Muscle layer of duodenum (tissue), 2 donors: Measurements from ENCODE around the gene HMCES.

Experiments used
- H3K27ac ChIP-seq: one replicate; pipeline ENCODE4 v1.7.0; 2013; ENCODE audit warnings: mild to moderate bottlenecking, low read length
- H3K27me3 ChIP-seq: one replicate; pipeline ENCODE4 v1.7.0; 2013; ENCODE audit warnings: low read depth, mild to moderate bottlenecking, control low read depth, low read length
- H3K36me3 ChIP-seq, 2 donors: one replicate each; pipeline ENCODE4 v1.7.0; 2013; ENCODE audit warnings: low read length in 2 of 2, control low read depth in 1 of 2, mild to moderate bottlenecking in 1 of 2; ENCODE audit not compliant: insufficient read depth in 2 of 2, control insufficient read depth in 1 of 2
- H3K4me1 ChIP-seq, 2 donors: one replicate each; pipeline ENCODE4 v1.7.0; 2013; ENCODE audit warnings: low read length in 2 of 2, mild to moderate bottlenecking in 2 of 2, control low read depth in 1 of 2, moderate library complexity in 1 of 2; ENCODE audit not compliant: insufficient read depth in 2 of 2, control insufficient read depth in 1 of 2
- H3K4me3 ChIP-seq, 2 donors: one replicate each; pipeline ENCODE4 v1.7.0; 2013; ENCODE audit warnings: low read length in 2 of 2, low read depth in 1 of 2, mild to moderate bottlenecking in 1 of 2
- H3K9me3 ChIP-seq, 2 donors: one replicate each; pipeline ENCODE4 v1.7.0; 2013; ENCODE audit warnings: low read length in 2 of 2, control low read depth in 1 of 2, mild to moderate bottlenecking in 1 of 2; ENCODE audit not compliant: control insufficient read depth in 1 of 2
- donor health status: healthy.

The HMCES gene

DNA sequence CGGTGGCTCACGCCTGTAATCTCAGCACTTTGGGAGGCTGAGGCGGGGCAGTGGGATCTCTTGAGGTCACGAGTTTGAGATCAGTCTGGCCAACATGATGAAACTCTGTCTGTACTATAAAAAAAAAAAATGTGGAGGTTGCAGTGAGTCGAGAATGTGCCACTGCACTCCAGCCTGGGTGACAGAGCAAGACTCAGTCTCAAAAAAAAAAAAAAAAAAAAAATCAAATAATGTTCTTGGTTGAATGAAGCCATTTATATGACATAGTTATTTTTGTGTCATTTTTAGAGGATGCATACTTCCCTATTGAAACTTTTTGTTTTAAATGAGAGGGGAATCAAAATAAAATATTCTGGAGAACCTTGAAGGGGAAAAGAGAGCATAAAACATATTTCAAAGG lies 3.1 kb downstream of the HMCES start:
- Histone ChIP-seq H3K36me3 (peaks cover 10 to 12% of the 10 kb centered on the region in 2 donors), H3K4me1 (peaks cover 6 to 16% of the 10 kb centered on the region in 2 donors), H3K9me3 (no peaks in the 10 kb centered on the region), H3K4me3 (no peak overlapping the region), H3K27ac (no peak overlapping the region), H3K27me3 (no peaks in the 10 kb centered on the region)

- Histone ChIP-seq H3K27me3 (no peaks in the 10 kb centered on the region), H3K4me1 (peaks cover 4 to 16% of the 10 kb centered on the region in 2 donors), H3K4me3 (no peak overlapping the region), H3K9me3 (no peaks in the 10 kb centered on the region), H3K36me3 (peaks cover under 1 to 2% of the 10 kb centered on the region in 2 donors), H3K27ac (no peak overlapping the region)
These were observed 4.2 kb downstream of the HMCES start for GRCh38 chr3:129282727-129283327.

DNA sequence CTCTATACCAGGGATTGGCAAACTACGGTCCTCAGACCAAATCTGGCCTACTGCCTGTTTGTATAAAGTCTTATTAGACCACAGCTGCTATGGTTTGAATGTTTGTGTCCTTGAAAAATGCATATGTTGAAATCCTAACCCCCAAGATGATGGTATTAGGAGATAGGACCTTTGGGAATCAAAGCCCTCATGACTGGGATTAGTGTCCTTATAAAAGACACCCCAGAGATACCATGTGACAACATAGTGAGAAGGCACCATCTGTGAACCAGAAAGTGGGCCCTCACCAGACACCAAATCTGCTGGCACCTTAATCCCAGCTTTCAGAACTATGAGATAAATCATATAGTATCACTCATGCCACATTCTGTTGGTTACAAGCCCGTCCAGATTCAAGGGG lies 7.4 kb downstream of the HMCES start:
- H3K27me3 ChIP-seq, result no peaks in the 10 kb centered on the region
- no peaks in the 10 kb centered on the region for H3K4me1 ChIP-seq
- no peak overlapping the region for H3K4me3 ChIP-seq
- no peaks in the 10 kb centered on the region for H3K9me3 ChIP-seq
- H3K36me3 ChIP-seq, result peaks cover 5 to 17% of the 10 kb centered on the region in 2 donors
- H3K27ac ChIP-seq, result no peak overlapping the region

GRCh38 chr3:129288446-129288845 lies 9.8 kb downstream of the HMCES start:
- no peaks in the 10 kb centered on the region for H3K27me3 ChIP-seq
- no peak overlapping the region for H3K27ac ChIP-seq
- H3K4me3 ChIP-seq, result no peak overlapping the region
- H3K4me1 ChIP-seq, result no peaks in the 10 kb centered on the region
- H3K36me3 ChIP-seq, result peaks cover 13 to 25% of the 10 kb centered on the region in 2 donors
- no peaks in the 10 kb centered on the region for H3K9me3 ChIP-seq

GRCh38 chr3:129289201-129289921 lies 10.7 kb downstream of the HMCES start:
- Histone ChIP-seq H3K27ac (no peak overlapping the region), H3K36me3 (peaks cover 13 to 28% of the 10 kb centered on the region in 2 donors), H3K27me3 (no peaks in the 10 kb centered on the region)

GRCh38 chr3:129291236-129291886 lies 12.7 kb downstream of the HMCES start:
- no peaks in the 10 kb centered on the region for H3K4me1 ChIP-seq
- no peak overlapping the region for H3K4me3 ChIP-seq
- H3K27ac ChIP-seq, result no peak overlapping the region
- no peaks in the 10 kb centered on the region for H3K27me3 ChIP-seq
- H3K36me3 ChIP-seq, result peaks cover 13 to 35% of the 10 kb centered on the region in 2 donors
- no peaks in the 10 kb centered on the region for H3K9me3 ChIP-seq

More at GRCh38 chr3:129289201-129289921, 10.7 kb downstream of the HMCES start:
- no peaks in the 10 kb centered on the region for H3K4me1 ChIP-seq
- H3K9me3 ChIP-seq, result no peaks in the 10 kb centered on the region
- no peak overlapping the region for H3K4me3 ChIP-seq

DNA sequence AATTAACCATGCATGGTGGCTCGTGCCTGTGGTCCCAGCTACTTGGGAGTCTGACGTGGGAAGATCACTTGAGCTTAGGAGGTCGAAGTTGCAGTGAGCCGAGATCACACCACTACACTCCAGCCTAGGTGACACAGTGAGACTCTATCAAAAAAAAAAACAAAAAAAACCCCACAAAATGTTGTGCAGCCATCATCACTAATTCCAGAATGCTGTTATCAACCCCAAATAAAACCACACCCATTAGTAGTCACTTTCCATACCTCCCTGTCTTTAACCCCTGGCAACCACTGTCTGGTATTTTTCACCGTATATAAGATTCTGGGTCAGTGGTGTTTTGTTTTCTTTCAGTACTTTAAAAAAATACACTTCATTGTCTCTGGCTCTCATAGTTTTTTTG lies 16.6 kb downstream of the HMCES start:
- no peaks in the 10 kb centered on the region for H3K9me3 ChIP-seq
- peaks cover 28 to 50% of the 10 kb centered on the region in 2 donors for H3K36me3 ChIP-seq
- no peaks in the 10 kb centered on the region for H3K4me1 ChIP-seq
- no peak overlapping the region for H3K4me3 ChIP-seq
- H3K27ac ChIP-seq, result no peak overlapping the region
- no peaks in the 10 kb centered on the region for H3K27me3 ChIP-seq

DNA sequence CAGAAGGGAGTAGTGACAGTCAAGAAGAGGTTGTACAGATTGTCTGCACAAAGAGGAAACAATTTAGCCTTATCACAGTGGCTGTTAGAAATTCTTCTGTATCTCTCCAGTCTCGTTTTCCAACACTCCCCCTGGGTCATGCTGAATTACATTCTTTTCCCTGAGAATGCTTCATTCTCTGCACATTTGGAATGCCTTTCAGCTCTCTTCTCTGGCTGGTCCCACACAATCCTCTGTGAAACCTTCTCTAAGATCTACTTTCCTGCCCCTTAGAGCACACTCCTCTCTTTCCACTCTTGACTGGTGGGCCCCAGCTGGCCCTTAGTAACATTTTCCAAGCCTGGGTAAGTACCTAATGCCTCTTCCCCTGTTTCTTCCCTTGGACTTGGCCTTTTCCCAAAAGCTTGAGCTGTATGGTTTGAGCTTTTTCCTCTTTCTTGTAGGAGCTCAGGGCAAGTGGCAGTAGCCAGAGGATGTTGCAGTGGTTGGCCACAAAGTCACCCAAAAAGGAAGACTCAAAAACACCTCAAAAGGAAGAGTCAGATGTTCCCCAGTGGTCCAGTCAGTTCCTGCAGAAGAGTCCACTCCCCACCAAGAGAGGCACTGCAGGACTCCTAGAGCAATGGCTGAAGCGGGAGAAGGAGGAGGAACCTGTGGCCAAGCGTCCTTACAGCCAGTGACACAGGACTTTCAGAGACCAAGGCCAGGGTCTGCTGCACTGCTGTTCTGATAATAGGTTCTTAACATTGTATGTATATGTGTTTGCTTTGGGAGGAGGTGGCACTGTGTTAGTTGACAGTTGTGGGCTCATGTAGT lies 25.7 kb downstream of the HMCES start:
- Histone ChIP-seq H3K36me3 (peaks cover 11 to 30% of the 10 kb centered on the region in 2 donors), H3K9me3 (no peaks in the 10 kb centered on the region), H3K27ac (no peak overlapping the region), H3K4me1 (peaks cover 0 to 7% of the 10 kb centered on the region in 2 donors), H3K27me3 (no peaks in the 10 kb centered on the region), H3K4me3 (no peak overlapping the region)

GRCh38 chr3:129304962-129305222 lies 26.2 kb downstream of the HMCES start:
- Histone ChIP-seq H3K27ac (no peak overlapping the region), H3K9me3 (no peaks in the 10 kb centered on the region), H3K4me1 (peaks cover 0 to 7% of the 10 kb centered on the region in 2 donors), H3K36me3 (peaks cover 11 to 25% of the 10 kb centered on the region in 2 donors), H3K4me3 (no peak overlapping the region), H3K27me3 (no peaks in the 10 kb centered on the region)

DNA sequence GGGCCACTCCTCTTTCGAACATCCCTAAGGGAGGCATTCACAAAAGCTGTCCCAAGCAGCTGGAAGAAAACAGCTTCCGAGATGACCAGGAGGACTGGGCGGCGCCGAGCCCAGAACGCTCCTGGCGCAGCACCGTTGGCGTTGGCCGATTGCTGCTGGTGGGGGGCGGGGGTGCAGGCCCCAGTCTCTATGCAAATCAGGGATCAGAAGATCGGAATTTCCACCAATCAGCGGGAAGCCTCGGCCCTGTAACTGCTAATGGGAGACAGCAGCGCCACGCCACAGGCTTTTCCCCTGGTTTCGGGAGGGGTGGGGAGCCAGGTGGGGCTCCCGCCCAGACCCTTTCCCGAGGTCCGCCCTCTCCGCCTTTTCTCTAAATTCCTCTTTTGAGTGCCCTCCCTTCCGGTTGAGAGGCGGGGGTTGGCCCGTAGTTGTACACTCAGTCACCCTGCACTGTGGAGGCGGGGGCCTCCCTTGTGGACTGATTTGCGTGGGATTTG lies 27.0 kb downstream of the HMCES start:
- peaks cover 0 to 7% of the 10 kb centered on the region in 2 donors for H3K4me1 ChIP-seq
- no peak overlapping the region for H3K27ac ChIP-seq
- H3K9me3 ChIP-seq, result no peaks in the 10 kb centered on the region
- peaks cover 11 to 25% of the 10 kb centered on the region in 2 donors for H3K36me3 ChIP-seq
- H3K4me3 ChIP-seq, result peak overlapping the region; percentile 40 to 54
- no peaks in the 10 kb centered on the region for H3K27me3 ChIP-seq

DNA sequence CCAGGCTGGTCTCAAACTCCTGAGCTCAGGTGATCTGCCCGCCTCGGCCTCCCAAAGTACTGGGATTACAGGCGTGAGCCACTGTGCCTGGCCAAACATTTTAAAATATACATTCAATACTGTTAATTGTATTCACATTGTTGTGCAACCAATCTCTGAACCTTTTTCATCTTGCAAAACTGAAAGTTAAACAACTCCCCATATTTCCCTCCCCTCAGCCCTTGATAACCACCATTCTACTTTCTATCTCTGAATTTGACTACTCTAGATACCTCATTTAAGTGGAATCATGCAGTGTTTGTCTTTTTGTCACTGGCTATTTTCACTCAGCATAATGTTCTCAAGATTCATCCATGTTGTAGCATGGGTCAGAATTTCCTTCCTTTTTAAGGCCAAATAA lies 30.0 kb downstream of the HMCES start:
- Histone ChIP-seq H3K4me1 (peaks cover 0 to 7% of the 10 kb centered on the region in 2 donors), H3K27me3 (no peaks in the 10 kb centered on the region), H3K9me3 (no peaks in the 10 kb centered on the region), H3K36me3 (peaks cover 0 to 7% of the 10 kb centered on the region in 2 donors), H3K4me3 (no peak overlapping the region), H3K27ac (no peak overlapping the region)
